ENCODE data around the gene WFIKKN2. TPM values are rescaled to one million over a fixed set of nuclear protein-coding genes. Genes with fewer than 3 reads are reported as not detected.
A peak's percentile ranks its signal among the peaks of the same experiment; 100 is the strongest.

Gene WFIKKN2
- total and polyA plus RNA-seq, 2 experiments from 2014 or later: not detected

DNA sequence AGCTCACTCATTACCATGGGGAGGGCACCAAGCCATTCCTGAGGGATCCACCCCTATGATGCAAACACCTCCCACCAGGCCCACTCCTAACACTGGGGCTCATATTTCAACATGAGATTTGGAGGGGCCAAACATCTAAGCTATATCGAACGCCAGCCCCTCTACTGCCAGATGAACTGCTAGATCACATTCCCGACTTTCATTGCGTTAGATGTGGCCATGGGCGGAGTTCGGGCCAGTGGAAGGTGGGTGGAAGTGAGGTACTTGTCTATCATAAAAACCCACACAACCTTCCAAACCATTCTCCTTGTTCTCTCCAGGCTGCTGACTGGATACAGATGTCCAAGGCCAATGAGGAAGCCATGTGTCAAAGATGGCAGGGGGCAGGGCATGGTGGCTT is 41.0 kb upstream of the WFIKKN2 start:
- TF ChIP-seq JUNB (IDR thresholded peaks at IDR 0.05; ENCODE audit: unreplicated experiment) (no peak), ZNF114 (CRISPR knock-in tag; IDR thresholded peaks at IDR 0.05) (no peak), CREB1 (CRISPR knock-in tag; IDR thresholded peaks at IDR 0.05; ENCODE audit: low read depth) (no peak), POLR2AphosphoS5 (IDR thresholded peaks at IDR 0.05; ENCODE audit: low read depth) (no peak), ETS1 (IDR thresholded peaks at IDR 0.05) (no peak), ZNF331 (CRISPR knock-in tag; IDR thresholded peaks at IDR 0.05; ENCODE audit: low read depth) (no peak), NANOG (IDR thresholded peaks at IDR 0.05; ENCODE audit: borderline replicate concordance) (no peak), STAT1 (IDR thresholded peaks at IDR 0.05; ENCODE audit: unreplicated experiment) (no peak), EZH2 (IDR thresholded peaks at IDR 0.05; ENCODE audit: low read depth, unreplicated experiment) (no peak), REST (IDR thresholded peaks at IDR 0.05; ENCODE audit: unreplicated experiment) (no peak), EZH2phosphoT487 (IDR thresholded peaks at IDR 0.05; ENCODE audit: unreplicated experiment) (no peak)
- TF ChIP-seq, protein P1, sequence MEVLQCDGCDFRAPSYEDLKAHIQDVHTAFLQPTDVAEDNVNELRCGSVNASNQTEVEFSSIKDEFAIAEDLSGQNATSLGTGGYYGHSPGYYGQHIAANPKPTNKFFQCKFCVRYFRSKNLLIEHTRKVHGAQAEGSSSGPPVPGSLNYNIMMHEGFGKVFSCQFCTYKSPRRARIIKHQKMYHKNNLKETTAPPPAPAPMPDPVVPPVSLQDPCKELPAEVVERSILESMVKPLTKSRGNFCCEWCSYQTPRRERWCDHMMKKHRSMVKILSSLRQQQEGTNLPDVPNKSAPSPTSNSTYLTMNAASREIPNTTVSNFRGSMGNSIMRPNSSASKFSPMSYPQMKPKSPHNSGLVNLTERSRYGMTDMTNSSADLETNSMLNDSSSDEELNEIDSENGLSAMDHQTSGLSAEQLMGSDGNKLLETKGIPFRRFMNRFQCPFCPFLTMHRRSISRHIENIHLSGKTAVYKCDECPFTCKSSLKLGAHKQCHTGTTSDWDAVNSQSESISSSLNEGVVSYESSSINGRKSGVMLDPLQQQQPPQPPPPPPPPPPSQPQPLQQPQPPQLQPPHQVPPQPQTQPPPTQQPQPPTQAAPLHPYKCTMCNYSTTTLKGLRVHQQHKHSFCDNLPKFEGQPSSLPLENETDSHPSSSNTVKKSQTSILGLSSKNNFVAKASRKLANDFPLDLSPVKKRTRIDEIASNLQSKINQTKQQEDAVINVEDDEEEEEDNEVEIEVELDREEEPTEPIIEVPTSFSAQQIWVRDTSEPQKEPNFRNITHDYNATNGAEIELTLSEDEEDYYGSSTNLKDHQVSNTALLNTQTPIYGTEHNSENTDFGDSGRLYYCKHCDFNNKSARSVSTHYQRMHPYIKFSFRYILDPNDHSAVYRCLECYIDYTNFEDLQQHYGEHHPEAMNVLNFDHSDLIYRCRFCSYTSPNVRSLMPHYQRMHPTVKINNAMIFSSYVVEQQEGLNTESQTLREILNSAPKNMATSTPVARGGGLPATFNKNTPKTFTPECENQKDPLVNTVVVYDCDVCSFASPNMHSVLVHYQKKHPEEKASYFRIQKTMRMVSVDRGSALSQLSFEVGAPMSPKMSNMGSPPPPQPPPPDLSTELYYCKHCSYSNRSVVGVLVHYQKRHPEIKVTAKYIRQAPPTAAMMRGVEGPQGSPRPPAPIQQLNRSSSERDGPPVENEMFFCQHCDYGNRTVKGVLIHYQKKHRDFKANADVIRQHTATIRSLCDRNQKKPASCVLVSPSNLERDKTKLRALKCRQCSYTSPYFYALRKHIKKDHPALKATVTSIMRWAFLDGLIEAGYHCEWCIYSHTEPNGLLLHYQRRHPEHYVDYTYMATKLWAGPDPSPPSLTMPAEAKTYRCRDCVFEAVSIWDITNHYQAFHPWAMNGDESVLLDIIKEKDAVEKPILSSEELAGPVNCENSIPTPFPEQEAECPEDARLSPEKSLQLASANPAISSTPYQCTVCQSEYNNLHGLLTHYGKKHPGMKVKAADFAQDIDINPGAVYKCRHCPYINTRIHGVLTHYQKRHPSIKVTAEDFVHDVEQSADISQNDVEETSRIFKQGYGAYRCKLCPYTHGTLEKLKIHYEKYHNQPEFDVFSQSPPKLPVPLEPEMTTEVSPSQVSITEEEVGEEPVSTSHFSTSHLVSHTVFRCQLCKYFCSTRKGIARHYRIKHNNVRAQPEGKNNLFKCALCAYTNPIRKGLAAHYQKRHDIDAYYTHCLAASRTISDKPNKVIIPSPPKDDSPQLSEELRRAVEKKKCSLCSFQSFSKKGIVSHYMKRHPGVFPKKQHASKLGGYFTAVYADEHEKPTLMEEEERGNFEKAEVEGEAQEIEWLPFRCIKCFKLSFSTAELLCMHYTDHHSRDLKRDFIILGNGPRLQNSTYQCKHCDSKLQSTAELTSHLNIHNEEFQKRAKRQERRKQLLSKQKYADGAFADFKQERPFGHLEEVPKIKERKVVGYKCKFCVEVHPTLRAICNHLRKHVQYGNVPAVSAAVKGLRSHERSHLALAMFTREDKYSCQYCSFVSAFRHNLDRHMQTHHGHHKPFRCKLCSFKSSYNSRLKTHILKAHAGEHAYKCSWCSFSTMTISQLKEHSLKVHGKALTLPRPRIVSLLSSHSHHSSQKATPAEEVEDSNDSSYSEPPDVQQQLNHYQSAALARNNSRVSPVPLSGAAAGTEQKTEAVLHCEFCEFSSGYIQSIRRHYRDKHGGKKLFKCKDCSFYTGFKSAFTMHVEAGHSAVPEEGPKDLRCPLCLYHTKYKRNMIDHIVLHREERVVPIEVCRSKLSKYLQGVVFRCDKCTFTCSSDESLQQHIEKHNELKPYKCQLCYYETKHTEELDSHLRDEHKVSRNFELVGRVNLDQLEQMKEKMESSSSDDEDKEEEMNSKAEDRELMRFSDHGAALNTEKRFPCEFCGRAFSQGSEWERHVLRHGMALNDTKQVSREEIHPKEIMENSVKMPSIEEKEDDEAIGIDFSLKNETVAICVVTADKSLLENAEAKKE (CRISPR knock-in tag; IDR thresholded peaks at IDR 0.05): no peak
- TF ChIP-seq, protein P2, sequence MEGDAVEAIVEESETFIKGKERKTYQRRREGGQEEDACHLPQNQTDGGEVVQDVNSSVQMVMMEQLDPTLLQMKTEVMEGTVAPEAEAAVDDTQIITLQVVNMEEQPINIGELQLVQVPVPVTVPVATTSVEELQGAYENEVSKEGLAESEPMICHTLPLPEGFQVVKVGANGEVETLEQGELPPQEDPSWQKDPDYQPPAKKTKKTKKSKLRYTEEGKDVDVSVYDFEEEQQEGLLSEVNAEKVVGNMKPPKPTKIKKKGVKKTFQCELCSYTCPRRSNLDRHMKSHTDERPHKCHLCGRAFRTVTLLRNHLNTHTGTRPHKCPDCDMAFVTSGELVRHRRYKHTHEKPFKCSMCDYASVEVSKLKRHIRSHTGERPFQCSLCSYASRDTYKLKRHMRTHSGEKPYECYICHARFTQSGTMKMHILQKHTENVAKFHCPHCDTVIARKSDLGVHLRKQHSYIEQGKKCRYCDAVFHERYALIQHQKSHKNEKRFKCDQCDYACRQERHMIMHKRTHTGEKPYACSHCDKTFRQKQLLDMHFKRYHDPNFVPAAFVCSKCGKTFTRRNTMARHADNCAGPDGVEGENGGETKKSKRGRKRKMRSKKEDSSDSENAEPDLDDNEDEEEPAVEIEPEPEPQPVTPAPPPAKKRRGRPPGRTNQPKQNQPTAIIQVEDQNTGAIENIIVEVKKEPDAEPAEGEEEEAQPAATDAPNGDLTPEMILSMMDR (conservative IDR thresholded peaks at IDR 0.05; ENCODE audit: low read depth in 2 of 2): no peak
- Mint-ChIP-seq H3K4me1 (peaks cover 32% of the 10 kb centered on the region), H3K9me3 (no peaks in the 10 kb centered on the region), H3K36me3 (ENCODE audit: low read depth) (no peaks in the 10 kb centered on the region), H3K4me3 (no peak overlapping the region), H3K27me3 (ENCODE audit: insufficient read depth, low read depth, poor library complexity) (no peaks in the 10 kb centered on the region), H3K27ac (no peak overlapping the region)
- H3K4me2 ChIP-seq: no peak overlapping the region
- no peaks in the 10 kb centered on the region for H3K9me2 ChIP-seq (ENCODE audit: insufficient read depth)
- no peaks in the 10 kb centered on the region for H3F3A ChIP-seq (replicated peaks; ENCODE audit: low read depth)
- no peaks in the 10 kb centered on the region for H3K27me3 ChIP-seq (ENCODE audit: insufficient read depth)
- no peak for ATAC-seq
- DNase-seq (ENCODE audit: low spot score): no peak
- H3K4me3 ChIP-seq: no peak overlapping the region
- H2AFZ ChIP-seq: peak overlapping the region; percentile 24; the same call in 1 of the 2 replicates
- peaks cover 8% of the 10 kb centered on the region for H3K4me1 ChIP-seq (ENCODE audit: insufficient read depth)
- H3K79me2 ChIP-seq (replicated peaks; ENCODE audit: insufficient read depth): no peaks in the 10 kb centered on the region
- H3K27ac ChIP-seq (ENCODE audit: low read depth): no peak overlapping the region
- H4K20me1 ChIP-seq (replicated peaks; ENCODE audit: insufficient read depth): no peaks in the 10 kb centered on the region
- no peaks in the 10 kb centered on the region for H3K36me3 ChIP-seq (ENCODE audit: insufficient read depth)

All from GM23338 (cell line).